T-helper 2 cell treated with Interferon-gamma antibody and Interleukin-4, amounts not matched to agents 100 ng/mL and 5 ng/mL, for 36 hours (primary cell): ENCODE measurements around the gene TTN. TPM values are rescaled to one million over a fixed set of nuclear protein-coding genes. Genes with fewer than 3 reads are reported as not detected.

Experiments
- intact Hi-C: fragments of 100-400 bp; cut with micrococcal nuclease; formaldehyde crosslinking; loops from one replicate; pipeline ENCODE4 v1.15.1; 2023
- total RNA-seq: library from RNA; stranded (reverse); gene quantifications from 2 replicates; pipeline ENCODE4 v1.2.3, GENCODE V29; 2022

Gene TTN
- total RNA-seq, 1 donor from 2014 or later, result 12.4 TPM

- intact Hi-C loops, result no loop called here
These were observed 50.4 kb downstream of the TTN start for GRCh38 chr2:178756843-178757242.

GRCh38 chr2:178756343-178756742, 50.9 kb downstream of the TTN start:
- intact Hi-C loops, result no loop called here

- intact Hi-C loops, result no loop called here
These were observed 59.5 kb downstream of the TTN start for GRCh38 chr2:178747767-178748166.

DNA sequence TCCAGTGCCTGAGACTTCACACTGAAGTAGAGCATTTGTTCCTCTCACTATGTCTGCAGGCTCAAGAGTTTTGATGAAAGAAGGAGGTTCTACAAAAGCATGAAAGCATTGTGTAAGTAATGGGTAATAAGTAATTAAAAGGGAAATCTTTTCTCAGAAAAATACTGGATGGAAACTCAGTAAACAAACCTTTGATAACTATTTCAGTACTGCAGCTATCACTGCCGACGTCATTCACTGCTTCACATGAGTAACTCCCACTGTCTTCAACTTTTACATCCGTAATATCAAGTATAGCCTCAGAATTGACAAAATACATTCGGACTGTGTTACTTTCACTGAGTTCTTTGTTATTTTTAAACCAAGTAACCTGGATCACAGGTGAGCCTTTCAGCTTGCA, 72.7 kb downstream of the TTN start:
- intact Hi-C loops, result no loop called here

DNA sequence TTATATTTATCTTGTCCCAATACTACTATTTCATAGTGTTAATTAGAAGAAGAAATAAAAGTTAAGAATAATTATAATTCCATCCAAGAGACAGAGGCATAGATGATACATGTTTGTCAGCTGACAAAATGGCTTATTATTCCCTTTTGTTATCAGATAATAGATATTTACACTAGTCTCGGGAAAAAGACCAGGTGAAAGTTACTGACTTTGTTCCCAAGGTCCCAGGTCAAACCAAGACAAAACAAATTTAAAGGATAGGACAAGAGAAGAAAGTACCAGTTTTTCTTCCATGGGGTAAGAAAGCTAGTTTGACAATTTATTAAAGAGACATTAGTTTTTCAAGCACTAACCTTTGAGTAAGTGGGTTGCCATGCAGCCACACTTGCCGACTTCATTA, 73.2 kb downstream of the TTN start:
- intact Hi-C loops, result no loop called here

GRCh38 chr2:178732913-178733312, 74.3 kb downstream of the TTN start:
- intact Hi-C loops, result no loop called here

GRCh38 chr2:178731300-178731699, 75.9 kb downstream of the TTN start:
- intact Hi-C loops, result no loop called here

- intact Hi-C loops, result no loop called here
These were observed 77.2 kb downstream of the TTN start for GRCh38 chr2:178730049-178730448.

GRCh38 chr2:178723786-178724346, 83.4 kb downstream of the TTN start:
- intact Hi-C loops, result no loop called here

DNA sequence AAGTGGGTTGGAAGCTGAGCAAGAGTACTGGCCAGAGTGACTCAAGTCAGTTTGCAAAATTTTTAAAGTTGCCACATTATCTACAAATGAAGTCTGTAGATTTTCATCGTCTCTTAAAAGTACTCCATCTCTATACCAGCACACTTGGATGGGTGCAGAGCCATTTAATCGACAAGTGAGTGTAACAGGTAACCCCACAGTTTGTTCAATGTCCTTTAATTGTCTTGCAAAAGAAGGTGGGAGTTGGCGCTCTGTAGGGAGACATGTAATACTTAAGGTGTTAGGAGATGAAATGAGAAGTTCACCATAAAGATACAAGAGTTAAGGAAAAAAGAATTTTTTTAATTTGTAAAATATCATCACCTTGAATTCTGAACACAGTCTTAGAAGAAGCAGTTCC, 84.9 kb downstream of the TTN start:
- intact Hi-C loops, result no loop called here

- intact Hi-C loops, result no loop called here
These were observed 88.2 kb downstream of the TTN start for GRCh38 chr2:178718988-178719387.

DNA sequence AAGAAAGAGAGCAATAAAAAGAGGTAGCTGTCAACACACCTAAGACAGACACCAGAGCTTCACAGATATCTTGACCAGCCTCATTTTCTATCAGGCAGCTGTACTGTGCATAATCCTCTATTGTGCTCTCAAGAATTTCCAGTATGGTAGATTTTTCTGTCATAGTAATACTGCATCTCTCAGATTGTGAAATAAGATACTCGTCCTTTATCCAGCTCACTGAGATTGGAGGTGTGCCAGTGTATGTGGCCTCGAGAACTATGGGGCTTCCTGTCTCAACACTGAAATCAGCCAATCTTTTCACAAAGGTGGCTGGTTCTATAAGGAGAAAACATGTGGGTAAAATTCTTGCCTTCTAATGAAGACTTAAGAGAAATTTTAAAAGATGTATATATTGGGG, 88.9 kb downstream of the TTN start:
- intact Hi-C loops, result no loop called here

DNA sequence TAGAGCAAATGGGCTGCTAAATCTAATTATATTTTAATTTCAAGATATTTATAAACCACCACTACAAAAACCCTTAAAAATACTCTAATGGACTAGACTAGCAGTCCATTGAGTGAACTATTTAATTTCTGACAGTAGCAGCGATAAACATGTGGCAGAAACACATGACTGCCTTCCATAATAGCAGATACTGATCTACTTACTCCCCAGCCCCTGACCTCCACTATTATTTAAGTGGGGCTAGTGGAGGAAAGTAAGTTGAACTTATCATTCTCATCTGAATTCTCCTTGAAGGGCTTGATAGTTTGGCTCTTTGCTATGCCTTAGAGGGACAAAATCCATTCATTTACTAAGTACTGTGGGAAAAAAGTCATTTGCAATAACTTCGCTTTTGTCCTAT, 90.8 kb downstream of the TTN start:
- intact Hi-C loops, result no loop called here

DNA sequence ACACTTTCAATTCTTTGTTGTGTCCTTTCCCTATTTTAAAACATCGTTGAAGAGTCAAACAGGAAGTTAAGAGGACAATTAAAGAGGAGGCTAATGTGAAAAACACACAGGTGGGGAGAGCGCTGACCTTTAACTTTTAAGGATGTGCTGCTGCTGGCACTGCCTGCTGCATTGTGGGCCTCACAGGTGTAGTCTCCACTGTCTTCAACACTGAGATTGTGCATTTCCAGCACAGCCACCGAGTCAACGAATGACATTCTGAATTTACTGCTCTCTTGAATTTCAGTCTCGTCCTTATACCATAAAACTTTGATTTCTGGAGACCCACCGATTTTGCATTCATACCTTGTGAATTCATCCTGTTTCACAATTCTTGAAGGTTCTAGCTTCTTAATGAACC, 91.9 kb downstream of the TTN start:
- intact Hi-C loops, result no loop called here

DNA sequence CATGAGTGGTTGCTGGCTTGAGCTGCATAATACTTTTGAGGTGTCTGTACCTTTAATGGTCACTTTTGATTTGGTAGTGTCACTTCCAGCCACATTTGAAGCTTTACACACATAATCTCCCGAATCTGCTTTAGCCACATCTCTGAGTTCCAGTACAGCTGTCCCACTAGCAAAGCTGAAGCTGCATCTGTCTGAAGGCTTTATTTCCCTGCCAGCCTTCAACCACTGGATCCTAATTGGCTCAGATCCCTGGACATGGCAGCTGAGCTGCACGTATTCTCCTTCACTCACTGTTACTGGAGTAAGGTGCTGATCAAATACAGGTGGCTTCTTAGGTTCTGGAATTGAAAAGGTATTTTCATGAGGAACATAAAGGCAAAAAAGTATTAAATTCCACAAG, 99.7 kb downstream of the TTN start:
- intact Hi-C loops, result no loop called here

DNA sequence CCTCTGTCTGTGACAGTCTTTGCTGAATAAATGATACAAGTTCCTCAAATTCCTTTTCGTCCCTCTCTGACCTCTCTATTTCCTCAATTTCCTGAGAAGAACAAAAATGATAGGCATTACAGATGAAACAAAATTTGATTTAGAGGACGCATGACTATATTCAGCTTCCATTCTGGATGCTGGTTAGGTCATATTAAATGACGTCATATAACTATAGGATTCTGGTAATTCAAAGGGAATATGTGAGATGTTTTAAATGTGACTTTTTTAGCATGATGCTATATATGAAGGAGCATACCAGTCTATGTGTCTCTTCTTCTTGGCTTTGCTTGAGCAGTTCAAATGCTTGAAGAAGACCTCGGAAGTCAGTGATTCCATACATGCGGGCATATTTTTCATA, 102.3 kb downstream of the TTN start:
- intact Hi-C loops, result no loop called here

- intact Hi-C loops, result no loop called here
These were observed 104.9 kb downstream of the TTN start for GRCh38 chr2:178702361-178702760.

GRCh38 chr2:178700922-178701342, 106.3 kb downstream of the TTN start:
- intact Hi-C loops, result no loop called here

DNA sequence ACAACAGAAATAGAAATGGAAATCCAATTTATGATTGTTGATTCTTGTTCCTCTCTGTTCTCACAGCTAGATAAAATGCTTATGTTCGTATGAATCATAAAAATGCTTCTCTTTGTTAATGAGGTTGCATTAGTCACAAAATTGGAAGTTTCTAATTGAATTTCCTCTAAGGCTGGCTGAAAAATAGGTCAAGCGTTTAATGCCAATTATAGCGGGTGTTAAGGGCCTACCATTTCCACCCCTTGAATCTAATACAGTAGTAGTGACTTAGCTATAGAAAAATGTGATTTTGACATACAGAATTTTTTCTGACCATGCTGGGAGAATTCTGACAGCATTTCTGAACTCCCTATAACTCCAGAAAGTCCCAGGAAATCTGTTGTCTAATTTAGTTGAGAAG, 107.1 kb downstream of the TTN start:
- intact Hi-C loops, result no loop called here

DNA sequence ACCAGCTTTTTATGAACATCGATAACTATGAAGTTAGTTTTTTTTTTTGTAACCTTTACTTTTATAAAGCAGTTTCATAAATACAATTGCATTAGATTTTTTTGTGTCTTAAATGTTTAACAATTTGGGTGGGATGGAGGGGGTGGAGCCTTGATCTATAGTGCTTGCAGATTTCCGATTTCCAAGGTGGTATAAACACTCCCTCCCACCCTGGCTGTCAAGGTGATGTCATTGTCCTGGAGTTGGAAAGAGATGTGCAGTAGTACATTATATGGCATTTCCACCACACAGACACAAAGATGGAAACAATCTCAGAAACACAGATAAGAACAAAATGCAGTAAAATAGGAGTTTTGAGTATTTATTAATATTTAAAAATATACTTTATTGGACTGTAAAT, 114.4 kb downstream of the TTN start:
- intact Hi-C loops, result no loop called here

GRCh38 chr2:178689808-178690207, 117.4 kb downstream of the TTN start:
- intact Hi-C loops, result no loop called here

- intact Hi-C loops, result no loop called here
These were observed 123.3 kb downstream of the TTN start for GRCh38 chr2:178683877-178684276.

DNA sequence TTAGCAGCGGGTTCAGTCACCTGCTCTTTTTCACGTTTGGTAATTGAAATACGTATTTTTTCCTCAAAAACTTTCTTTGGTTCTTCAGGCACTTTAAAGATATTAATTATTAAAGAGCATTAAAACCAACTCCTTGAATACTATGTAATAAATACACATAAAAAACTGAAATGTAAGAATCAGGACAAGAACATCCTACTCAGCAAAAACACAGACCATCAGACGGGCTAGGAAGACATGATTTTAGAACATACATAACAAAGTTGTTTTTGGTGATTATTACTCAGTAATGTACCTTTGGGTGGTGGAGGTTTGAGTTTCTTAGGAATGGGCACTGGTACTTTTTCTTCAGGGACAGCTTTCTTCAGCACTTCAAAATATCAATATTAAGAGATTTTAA, 126.1 kb downstream of the TTN start:
- intact Hi-C loops, result no loop called here

DNA sequence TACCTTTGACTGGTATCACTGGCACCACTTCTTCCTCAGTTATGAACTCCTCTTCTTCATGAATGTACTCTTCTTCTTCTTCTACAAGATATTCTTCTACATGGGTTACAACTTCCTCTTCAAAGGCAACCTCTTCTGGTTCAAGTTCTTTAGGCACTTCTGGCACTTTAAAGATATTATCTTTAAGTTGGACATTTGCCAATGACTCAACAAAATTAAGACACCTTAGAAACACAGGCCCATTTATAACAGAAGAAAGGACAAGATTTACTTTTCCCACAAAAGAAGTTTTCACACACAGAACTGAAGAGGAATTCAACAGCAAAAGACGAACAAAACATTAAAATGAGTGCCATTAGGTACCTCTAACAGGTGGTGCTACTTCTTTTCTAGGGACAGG, 127.3 kb downstream of the TTN start:
- intact Hi-C loops, result no loop called here
